Measurements from ENCODE around the gene ADCY5. TPM values are rescaled to one million over a fixed set of nuclear protein-coding genes. Genes with fewer than 3 reads are reported as not detected.

Gene ADCY5
- total and polyA plus RNA-seq, 2 donors (not counting 1 experiment from before 2014, with no cell fraction given) = not detected

GRCh38 chr3:123334056-123334455, 114.8 kb downstream of the ADCY5 start:
- no peak overlapping the region for H3K4me2 ChIP-seq (replicated peaks; ENCODE audit: low read depth, low read length, poor library complexity, severe bottlenecking)
- H4K20me1 ChIP-seq (ENCODE audit: control insufficient read depth, insufficient read depth, low read length, poor library complexity, severe bottlenecking) = no peaks in the 10 kb centered on the region
- H3K4me3 Mint-ChIP-seq = no peak overlapping the region
- no peak overlapping the region for H2AFZ ChIP-seq (ENCODE audit: insufficient read depth, low read depth, low read length, poor library complexity, severe bottlenecking)
- no peaks in the 10 kb centered on the region for H3K9me3 Mint-ChIP-seq (ENCODE audit: insufficient read depth)
- POLR2A ChIA-PET = no interaction called here
- H3K4me1 Mint-ChIP-seq = no peaks in the 10 kb centered on the region
- no peaks in the 10 kb centered on the region for H3K79me2 ChIP-seq (ENCODE audit: control insufficient read depth, insufficient read depth, low read length)
- peaks cover 0 to 7% (median 0%) of the 10 kb centered on the region in 3 donors for H3K9me3 ChIP-seq (ENCODE audit: control extremely low read depth in 1 of 3, control insufficient read depth in 2 of 3, insufficient read depth in 1 of 3, low read length in 2 of 3)
- intact Hi-C loops (cut with micrococcal nuclease) = no loop called here
- no peak overlapping the region for H3K27ac ChIP-seq (ENCODE audit: low read length in 2 of 2)
- TF ChIP-seq, protein P1, sequence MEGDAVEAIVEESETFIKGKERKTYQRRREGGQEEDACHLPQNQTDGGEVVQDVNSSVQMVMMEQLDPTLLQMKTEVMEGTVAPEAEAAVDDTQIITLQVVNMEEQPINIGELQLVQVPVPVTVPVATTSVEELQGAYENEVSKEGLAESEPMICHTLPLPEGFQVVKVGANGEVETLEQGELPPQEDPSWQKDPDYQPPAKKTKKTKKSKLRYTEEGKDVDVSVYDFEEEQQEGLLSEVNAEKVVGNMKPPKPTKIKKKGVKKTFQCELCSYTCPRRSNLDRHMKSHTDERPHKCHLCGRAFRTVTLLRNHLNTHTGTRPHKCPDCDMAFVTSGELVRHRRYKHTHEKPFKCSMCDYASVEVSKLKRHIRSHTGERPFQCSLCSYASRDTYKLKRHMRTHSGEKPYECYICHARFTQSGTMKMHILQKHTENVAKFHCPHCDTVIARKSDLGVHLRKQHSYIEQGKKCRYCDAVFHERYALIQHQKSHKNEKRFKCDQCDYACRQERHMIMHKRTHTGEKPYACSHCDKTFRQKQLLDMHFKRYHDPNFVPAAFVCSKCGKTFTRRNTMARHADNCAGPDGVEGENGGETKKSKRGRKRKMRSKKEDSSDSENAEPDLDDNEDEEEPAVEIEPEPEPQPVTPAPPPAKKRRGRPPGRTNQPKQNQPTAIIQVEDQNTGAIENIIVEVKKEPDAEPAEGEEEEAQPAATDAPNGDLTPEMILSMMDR (IDR thresholded peaks at IDR 0.05) = no peak
- TF ChIP-seq EZH2 (IDR thresholded peaks at IDR 0.05; ENCODE audit: borderline replicate concordance, insufficient read depth, low read depth, low read length, poor library complexity, severe bottlenecking) = no peak
- CTCF ChIA-PET = no interaction called here
- peaks cover 0 to 2% (median 0%) of the 10 kb centered on the region in 4 experiments for H3K27me3 ChIP-seq (replicated peaks in 1 of 4; ENCODE audit: control extremely low read depth in 1 of 4, control insufficient read depth in 3 of 4, insufficient read depth in 4 of 4, low read length in 3 of 4)
- no peaks in the 10 kb centered on the region for H3K36me3 ChIP-seq (replicated peaks in 1 of 2; ENCODE audit: control extremely low read depth in 1 of 2, control insufficient read depth in 1 of 2, extremely low read depth in 1 of 2, insufficient read depth in 2 of 2, low read length in 1 of 2)
- H3K4me3 ChIP-seq (ENCODE audit: control extremely low read depth in 1 of 5, extremely low read depth in 1 of 5, insufficient read depth in 1 of 5, low read depth in 2 of 5, low read length in 4 of 5) = no peak overlapping the region
- DNase-seq = no peak
- H3K9ac ChIP-seq (ENCODE audit: low read length) = no peak overlapping the region
- no peak for ATAC-seq (ENCODE audit: low read depth)
- H3K4me1 ChIP-seq (ENCODE audit: control insufficient read depth in 2 of 2, insufficient read depth in 2 of 2, low read length in 2 of 2) = no peaks in the 10 kb centered on the region
- H3K27me3 Mint-ChIP-seq = peaks cover 4% of the 10 kb centered on the region
- 92% methylated on average over 6 of the region's 7 CpGs for WGBS (ENCODE audit: insufficient coverage)
- no peak overlapping the region for H3K27ac Mint-ChIP-seq

DNA sequence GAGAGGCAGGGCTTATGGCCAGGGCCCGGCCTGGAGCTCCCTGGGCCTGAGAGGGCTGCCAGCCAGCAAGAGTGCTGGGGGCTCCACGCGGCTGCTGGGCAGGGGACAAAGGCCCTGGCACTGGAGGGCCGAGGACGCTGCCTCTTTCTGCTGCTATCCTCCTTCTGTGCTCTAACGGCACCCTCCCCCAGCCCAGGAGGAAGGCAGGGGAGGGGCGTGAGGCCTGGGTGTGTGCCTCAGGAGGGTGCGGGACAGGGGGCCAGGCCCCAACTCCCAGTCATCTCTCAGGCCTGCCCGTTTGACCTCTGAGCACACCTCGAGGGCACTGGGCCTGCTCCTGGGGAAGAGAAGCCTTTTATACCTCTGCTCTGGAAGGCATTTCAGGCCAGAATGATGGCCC, 115.5 kb downstream of the ADCY5 start:
- DNase-seq = no peak
- POLR2A ChIA-PET = no interaction called here

More for the DNA sequence above, 115.5 kb downstream of the ADCY5 start:
- Histone ChIP-seq H3K79me2 (ENCODE audit: control insufficient read depth, insufficient read depth, low read length) (no peaks in the 10 kb centered on the region), H3K9me3 (ENCODE audit: control extremely low read depth in 1 of 3, control insufficient read depth in 2 of 3, insufficient read depth in 1 of 3, low read length in 2 of 3) (peaks cover 0 to 7% (median 0%) of the 10 kb centered on the region in 3 donors), H2AFZ (ENCODE audit: insufficient read depth, low read depth, low read length, poor library complexity, severe bottlenecking) (no peak overlapping the region), H3K4me3 (ENCODE audit: control extremely low read depth in 1 of 5, extremely low read depth in 1 of 5, insufficient read depth in 1 of 5, low read depth in 2 of 5, low read length in 4 of 5) (no peak overlapping the region), H3K27me3 (replicated peaks in 1 of 4; ENCODE audit: control extremely low read depth in 1 of 4, control insufficient read depth in 3 of 4, insufficient read depth in 4 of 4, low read length in 3 of 4) (peaks cover 0 to 2% (median 0%) of the 10 kb centered on the region in 4 experiments), H3K36me3 (replicated peaks in 1 of 2; ENCODE audit: control extremely low read depth in 1 of 2, control insufficient read depth in 1 of 2, extremely low read depth in 1 of 2, insufficient read depth in 2 of 2, low read length in 1 of 2) (no peaks in the 10 kb centered on the region), H4K20me1 (ENCODE audit: control insufficient read depth, insufficient read depth, low read length, poor library complexity, severe bottlenecking) (no peaks in the 10 kb centered on the region), H3K9ac (ENCODE audit: low read length) (no peak overlapping the region), H3K4me1 (ENCODE audit: control insufficient read depth in 2 of 2, insufficient read depth in 2 of 2, low read length in 2 of 2) (no peaks in the 10 kb centered on the region), H3K27ac (ENCODE audit: low read length in 2 of 2) (no peak overlapping the region), H3K4me2 (replicated peaks; ENCODE audit: low read depth, low read length, poor library complexity, severe bottlenecking) (no peak overlapping the region)
- Mint-ChIP-seq H3K27me3 (peaks cover 8% of the 10 kb centered on the region), H3K4me3 (no peak overlapping the region), H3K27ac (no peak overlapping the region), H3K4me1 (no peaks in the 10 kb centered on the region), H3K9me3 (ENCODE audit: insufficient read depth) (no peaks in the 10 kb centered on the region)
- no peak for ATAC-seq (ENCODE audit: low read depth)
- no peak for TF ChIP-seq EZH2 (IDR thresholded peaks at IDR 0.05; ENCODE audit: borderline replicate concordance, insufficient read depth, low read depth, low read length, poor library complexity, severe bottlenecking)
- TF ChIP-seq, protein P1 (IDR thresholded peaks at IDR 0.05) = no peak
- intact Hi-C loops (cut with micrococcal nuclease) = no loop called here
- 85% methylated on average over 5 of the region's 10 CpGs for WGBS (ENCODE audit: insufficient coverage)
- CTCF ChIA-PET = no interaction called here
